B cell (primary cell): ENCODE measurements around the gene ZNF608. TPM values are rescaled to one million over a fixed set of nuclear protein-coding genes. Genes with fewer than 3 reads are reported as not detected.

ENCODE experiments used
- ATAC-seq: fragments of 200-7000 bp; cut with Tn5 transposase; one replicate; pipeline ENCODE4 v1.10.0; 2021; ENCODE audit warnings: low read depth, mild to moderate bottlenecking, moderate number of reproducible peaks, moderate library complexity
- CTCF ChIA-PET: fragments of 350-600 bp; sonication (Branson Sonifier 250); formaldehyde crosslinking; loops from one replicate; lab custom pipeline; 2021; ENCODE audit warnings: antibody characterized with exemption, inconsistent platforms; lab: Charles Lee
- POLR2A ChIA-PET: fragments of 350-600 bp; sonication (Branson Sonifier 250); formaldehyde crosslinking; loops from one replicate; lab custom pipeline; 2021; ENCODE audit warnings: antibody characterized with exemption; lab: Charles Lee
- DNase-seq: peaks from one replicate; pipeline ENCODE4 v3.0.0; 2013
- H2AFZ ChIP-seq: 2 replicates; pipeline ENCODE4 v1.6.1; 2012; ENCODE audit warnings: mild to moderate bottlenecking, low read depth, low read length; ENCODE audit not compliant: insufficient read depth, poor library complexity, severe bottlenecking
- H3K27ac ChIP-seq, 2 donors: 1 replicate in 1 of 2; 2 replicates in 1 of 2; pipeline ENCODE4 v1.5.1; 2012 to 2013; ENCODE audit warnings: low read length in 2 of 2, mild to moderate bottlenecking in 2 of 2, moderate library complexity in 1 of 2
- H3K27me3 ChIP-seq, 4 experiments: fragments of 200-600 bp in 1 of 4; sonication (generic) in 1 of 4; replicated peaks in 1 of 4; 1 replicate in 2 of 4; 2 replicates in 2 of 4; pipeline versions ENCODE4 v1.6.1 to v1.7.0; 2013 to 2016; ENCODE audit warnings: low read length in 3 of 4, mild to moderate bottlenecking in 2 of 4, mixed read lengths in 1 of 4, moderate library complexity in 1 of 4; ENCODE audit not compliant: insufficient read depth in 4 of 4, control insufficient read depth in 3 of 4; ENCODE audit errors: control extremely low read depth in 1 of 4
- H3K36me3 ChIP-seq, 2 experiments: replicated peaks in 1 of 2; 1 replicate in 1 of 2; 2 replicates in 1 of 2; pipeline versions ENCODE4 v1.6.1 to v1.7.1; 2013; ENCODE audit warnings: low read length in 1 of 2; ENCODE audit not compliant: insufficient read depth in 2 of 2, control insufficient read depth in 1 of 2; ENCODE audit errors: control extremely low read depth in 1 of 2, extremely low read depth in 1 of 2
- H3K4me1 ChIP-seq, 2 donors: fragments of 200-600 bp in 1 of 2; sonication (generic) in 1 of 2; 1 replicate in 1 of 2; 2 replicates in 1 of 2; pipeline versions ENCODE4 v1.5.1 to v1.6.1; 2013 to 2017; ENCODE audit warnings: low read length in 2 of 2; ENCODE audit not compliant: control insufficient read depth in 2 of 2, insufficient read depth in 2 of 2
- H3K4me2 ChIP-seq: replicated peaks from 2 replicates; pipeline ENCODE3; 2012; ENCODE audit warnings: mild to moderate bottlenecking, low read depth, low read length; ENCODE audit not compliant: poor library complexity, severe bottlenecking
- H3K4me3 ChIP-seq, 5 experiments: fragments of 200-600 bp in 1 of 5; sonication (generic) in 1 of 5; 1 replicate in 3 of 5; 2 replicates in 2 of 5; pipeline versions ENCODE4 v1.5.1 to v1.7.0; 2011 to 2016; ENCODE audit warnings: low read length in 4 of 5, mild to moderate bottlenecking in 4 of 5, low read depth in 2 of 5, control low read depth in 1 of 5, moderate library complexity in 1 of 5; ENCODE audit not compliant: insufficient read depth in 1 of 5; ENCODE audit errors: control extremely low read depth in 1 of 5, extremely low read depth in 1 of 5
- H3K79me2 ChIP-seq: fragments of 200-600 bp; sonication (generic); one replicate; pipeline ENCODE4 v1.6.0; 2016; ENCODE audit warnings: low read length; ENCODE audit not compliant: control insufficient read depth, insufficient read depth
- H3K9ac ChIP-seq: fragments of 200-600 bp; sonication (generic); 2 replicates; pipeline ENCODE4 v1.6.1; 2017; ENCODE audit warnings: mild to moderate bottlenecking, low read length, moderate library complexity
- H3K9me3 ChIP-seq, 3 donors: one replicate each; pipeline versions ENCODE4 v1.6.1 to v1.7.1; 2013; ENCODE audit warnings: low read length in 2 of 3; ENCODE audit not compliant: control insufficient read depth in 2 of 3, insufficient read depth in 1 of 3; ENCODE audit errors: control extremely low read depth in 1 of 3
- H4K20me1 ChIP-seq: 2 replicates; pipeline ENCODE4 v1.6.0; 2012; ENCODE audit warnings: mild to moderate bottlenecking, low read length; ENCODE audit not compliant: insufficient read depth, control insufficient read depth, poor library complexity, severe bottlenecking
- H3K27ac Mint-ChIP-seq: one replicate; pipeline ENCODE4 v1.8.0; 2021; ENCODE audit warnings: mixed read lengths
- H3K27me3 Mint-ChIP-seq: one replicate; pipeline ENCODE4 v1.8.0; 2021; ENCODE audit warnings: mixed read lengths
- H3K4me1 Mint-ChIP-seq: one replicate; pipeline ENCODE4 v1.8.0; 2021; ENCODE audit warnings: mixed read lengths
- H3K4me3 Mint-ChIP-seq: one replicate; pipeline ENCODE4 v1.8.0; 2021; ENCODE audit warnings: mixed read lengths
- H3K9me3 Mint-ChIP-seq: one replicate; pipeline ENCODE4 v1.8.0; 2022; ENCODE audit warnings: mixed read lengths; ENCODE audit not compliant: insufficient read depth
- EZH2 ChIP-seq: IDR thresholded peaks from 2 replicates; pipeline ENCODE4 v1.6.1; 2012; ENCODE audit warnings: borderline replicate concordance, low read depth, mild to moderate bottlenecking, moderate library complexity, low read length; ENCODE audit not compliant: insufficient read depth, poor library complexity, severe bottlenecking
- WGBS: methylation state at CpG from one replicate; pipeline ENCODE4 v1.1.5; 2013; ENCODE audit warnings: missing lambda C conversion rate; ENCODE audit not compliant: insufficient coverage; 5-methylcytosine and 5-hydroxymethylcytosine counted together
- intact Hi-C: fragments of 100-400 bp; cut with micrococcal nuclease; formaldehyde crosslinking; loops from one replicate; pipeline ENCODE4 v1.10.0; 2022
- polyA minus RNA-seq: library from RNA; depleted of rRNA, polyadenylated mRNA; stranded (reverse); fragments of >200 nt; gene quantifications from 2 replicates; pipeline ENCODE4 v1.2.3, GENCODE V29; 2012
- polyA plus RNA-seq: library from polyadenylated mRNA; depleted of rRNA; stranded (reverse); fragments of >200 nt; gene quantifications from 2 replicates; pipeline ENCODE4 v1.2.3, GENCODE V29; 2012
- total RNA-seq, 2 donors: library from RNA; stranded (reverse); fragments of 120-200 nt in 1 of 2; gene quantifications; 1 replicate in 1 of 2; 2 replicates in 1 of 2; pipeline versions ENCODE4 v1.2.3 to v1.2.4, GENCODE V29; 2013 to 2022
- TF ChIP-seq, protein P1 (sequence below): fragments of 200-600 bp; IDR thresholded peaks from one replicate; pipeline ENCODE4 v1.8.0; 2022; ENCODE audit warnings: antibody characterized with exemption, mild to moderate bottlenecking

Gene ZNF608, protein sequence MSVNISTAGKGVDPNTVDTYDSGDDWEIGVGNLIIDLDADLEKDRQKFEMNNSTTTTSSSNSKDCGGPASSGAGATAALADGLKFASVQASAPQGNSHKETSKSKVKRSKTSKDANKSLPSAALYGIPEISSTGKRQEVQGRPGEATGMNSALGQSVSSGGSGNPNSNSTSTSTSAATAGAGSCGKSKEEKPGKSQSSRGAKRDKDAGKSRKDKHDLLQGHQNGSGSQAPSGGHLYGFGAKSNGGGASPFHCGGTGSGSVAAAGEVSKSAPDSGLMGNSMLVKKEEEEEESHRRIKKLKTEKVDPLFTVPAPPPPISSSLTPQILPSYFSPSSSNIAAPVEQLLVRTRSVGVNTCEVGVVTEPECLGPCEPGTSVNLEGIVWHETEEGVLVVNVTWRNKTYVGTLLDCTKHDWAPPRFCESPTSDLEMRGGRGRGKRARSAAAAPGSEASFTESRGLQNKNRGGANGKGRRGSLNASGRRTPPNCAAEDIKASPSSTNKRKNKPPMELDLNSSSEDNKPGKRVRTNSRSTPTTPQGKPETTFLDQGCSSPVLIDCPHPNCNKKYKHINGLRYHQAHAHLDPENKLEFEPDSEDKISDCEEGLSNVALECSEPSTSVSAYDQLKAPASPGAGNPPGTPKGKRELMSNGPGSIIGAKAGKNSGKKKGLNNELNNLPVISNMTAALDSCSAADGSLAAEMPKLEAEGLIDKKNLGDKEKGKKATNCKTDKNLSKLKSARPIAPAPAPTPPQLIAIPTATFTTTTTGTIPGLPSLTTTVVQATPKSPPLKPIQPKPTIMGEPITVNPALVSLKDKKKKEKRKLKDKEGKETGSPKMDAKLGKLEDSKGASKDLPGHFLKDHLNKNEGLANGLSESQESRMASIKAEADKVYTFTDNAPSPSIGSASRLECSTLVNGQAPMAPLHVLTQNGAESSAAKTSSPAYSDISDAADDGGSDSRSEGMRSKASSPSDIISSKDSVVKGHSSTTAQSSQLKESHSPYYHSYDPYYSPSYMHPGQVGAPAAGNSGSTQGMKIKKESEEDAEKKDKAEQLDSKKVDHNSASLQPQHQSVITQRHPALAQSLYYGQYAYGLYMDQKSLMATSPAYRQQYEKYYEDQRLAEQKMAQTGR (N-terminal part only)
- 17.4 and 21.0 TPM in 2 replicates for total RNA-seq
- total RNA-seq (2013): 14.3 TPM
- 8.5 and 18.8 TPM in 2 replicates for polyA plus RNA-seq
- 12.8 and 29.8 TPM in 2 replicates for polyA minus RNA-seq

DNA sequence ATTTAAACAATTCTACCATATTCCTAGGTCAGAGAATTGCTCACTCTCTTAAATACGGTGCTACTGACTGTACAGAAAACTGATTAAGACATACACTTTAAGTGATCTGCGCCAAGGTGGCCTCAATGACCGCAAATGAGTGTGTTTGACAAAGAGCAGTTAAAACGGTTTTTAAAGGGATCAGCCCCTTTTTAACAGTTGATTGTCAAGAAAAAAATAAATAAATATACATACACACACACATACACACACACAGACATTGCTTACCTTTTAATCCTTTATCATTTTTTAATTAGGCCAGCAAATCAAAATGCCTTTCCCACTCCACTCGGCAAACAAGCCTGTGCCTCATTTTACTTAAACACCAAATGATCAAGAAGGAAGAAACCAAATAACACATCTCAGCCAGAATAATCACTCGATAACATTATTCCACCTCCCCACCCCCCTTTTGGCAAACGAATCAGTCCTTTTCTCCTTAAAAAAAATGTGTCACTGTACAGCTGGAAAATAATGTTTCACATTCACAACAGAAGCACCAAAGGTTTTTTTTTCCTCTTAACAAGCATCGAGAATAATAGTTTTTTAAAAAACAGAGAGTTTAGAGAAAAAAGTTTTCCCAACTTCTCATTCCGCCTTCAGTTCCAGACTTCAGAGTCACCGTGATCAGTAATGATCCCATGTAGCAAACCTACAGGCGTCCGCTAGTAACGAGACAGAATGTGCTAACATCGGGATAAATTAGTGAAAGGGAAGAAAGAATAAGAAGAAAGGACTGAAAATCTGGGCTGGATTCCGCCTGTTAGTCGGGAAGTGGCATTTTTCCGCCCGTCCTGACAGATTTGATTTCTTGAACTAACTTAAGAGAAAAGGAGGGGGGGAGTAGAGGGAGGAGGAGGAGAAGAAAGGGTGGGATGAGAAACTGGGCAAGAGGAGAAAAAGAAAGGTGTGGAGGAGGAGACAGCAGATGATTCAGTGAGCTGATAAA, at the start of gene ZNF608:
TSS of gene ZNF608 (minus strand) at position 712 of the 988 bp plus-strand sequence. CDS start 1,650 bp downstream, outside the sequence.
- Histone ChIP-seq H3K27ac (peak within 1 kb of the TSS; percentile 90 to 93), H3K79me2 (peaks cover 42% of the 10 kb centered on the region), H4K20me1 (no peaks in the 10 kb centered on the region), H3K9ac (peak within 1 kb of the TSS; percentile 70), H3K36me3 (no peaks in the 10 kb centered on the region), H2AFZ (peak within 1 kb of the TSS; percentile 71), H3K4me2 (peak within 1 kb of the TSS; percentile 83), H3K4me1 (peaks cover 52 to 66% of the 10 kb centered on the region in 2 donors), H3K9me3 (peaks cover 0 to 3% (median 0%) of the 10 kb centered on the region in 3 donors), H3K27me3 (peaks cover 0 to 24% (median 0%) of the 10 kb centered on the region in 4 experiments), H3K4me3 (peak within 1 kb of the TSS; percentile 58 to 75 (median 72))
- WGBS: 3% methylated on average over 10 of the region's 18 CpGs
- Mint-ChIP-seq H3K4me3 (no peak within 1 kb of the TSS), H3K27me3 (no peaks in the 10 kb centered on the region), H3K4me1 (peaks cover 20% of the 10 kb centered on the region), H3K9me3 (no peaks in the 10 kb centered on the region), H3K27ac (peak within 1 kb of the TSS; percentile 99)
- intact Hi-C loops: loop anchor here (2.0 to 10.0 kb wide), 3 partner anchors 21 to 689 kb away; no protein-coding TSS in a partner anchor
- ChIA-PET POLR2A (interaction anchor here (0.8 to 1.4 kb wide), 5 partner anchors 16 to 100 kb away, joined by 3 to 12 read pairs (median 4); no protein-coding TSS in a partner anchor), CTCF (interaction anchor here (1.1 to 3.6 kb wide), 8 partner anchors 8 to 222 kb away, joined by 3 to 30 read pairs (median 6); no protein-coding TSS in a partner anchor)
- no peak for ATAC-seq
- DNase-seq: peak; percentile 53
- TF ChIP-seq EZH2: no peak
- TF ChIP-seq, protein P1, sequence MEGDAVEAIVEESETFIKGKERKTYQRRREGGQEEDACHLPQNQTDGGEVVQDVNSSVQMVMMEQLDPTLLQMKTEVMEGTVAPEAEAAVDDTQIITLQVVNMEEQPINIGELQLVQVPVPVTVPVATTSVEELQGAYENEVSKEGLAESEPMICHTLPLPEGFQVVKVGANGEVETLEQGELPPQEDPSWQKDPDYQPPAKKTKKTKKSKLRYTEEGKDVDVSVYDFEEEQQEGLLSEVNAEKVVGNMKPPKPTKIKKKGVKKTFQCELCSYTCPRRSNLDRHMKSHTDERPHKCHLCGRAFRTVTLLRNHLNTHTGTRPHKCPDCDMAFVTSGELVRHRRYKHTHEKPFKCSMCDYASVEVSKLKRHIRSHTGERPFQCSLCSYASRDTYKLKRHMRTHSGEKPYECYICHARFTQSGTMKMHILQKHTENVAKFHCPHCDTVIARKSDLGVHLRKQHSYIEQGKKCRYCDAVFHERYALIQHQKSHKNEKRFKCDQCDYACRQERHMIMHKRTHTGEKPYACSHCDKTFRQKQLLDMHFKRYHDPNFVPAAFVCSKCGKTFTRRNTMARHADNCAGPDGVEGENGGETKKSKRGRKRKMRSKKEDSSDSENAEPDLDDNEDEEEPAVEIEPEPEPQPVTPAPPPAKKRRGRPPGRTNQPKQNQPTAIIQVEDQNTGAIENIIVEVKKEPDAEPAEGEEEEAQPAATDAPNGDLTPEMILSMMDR: no peak
